AG08396 (cell line): Measurements from ENCODE around the gene IFNGR1.

ENCODE experiments used
- DNase-seq: peaks from one replicate; pipeline ENCODE4 v3.0.0; 2012; ENCODE audit warnings: low spot score, mixed read lengths

Gene IFNGR1

DNA sequence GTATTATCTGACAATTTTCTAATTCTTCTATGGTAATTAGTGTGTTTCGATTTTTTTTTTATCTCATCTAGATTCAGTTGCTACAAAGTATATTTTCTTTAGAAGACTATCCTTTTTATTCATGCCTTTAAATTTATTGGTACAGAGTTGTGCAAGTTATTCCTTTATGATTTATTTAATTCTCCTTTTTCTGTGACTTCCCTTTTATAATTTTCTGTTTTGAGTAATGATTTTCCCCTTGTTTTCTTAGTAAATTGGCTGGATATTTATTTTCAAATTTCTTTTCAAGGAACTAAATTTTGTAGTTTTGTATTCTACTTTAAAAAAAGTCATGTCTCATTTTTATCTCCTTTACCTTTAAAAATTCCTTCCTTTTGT is 43.3 kb downstream of the IFNGR1 start:
- DNase-seq = no peak

DNA sequence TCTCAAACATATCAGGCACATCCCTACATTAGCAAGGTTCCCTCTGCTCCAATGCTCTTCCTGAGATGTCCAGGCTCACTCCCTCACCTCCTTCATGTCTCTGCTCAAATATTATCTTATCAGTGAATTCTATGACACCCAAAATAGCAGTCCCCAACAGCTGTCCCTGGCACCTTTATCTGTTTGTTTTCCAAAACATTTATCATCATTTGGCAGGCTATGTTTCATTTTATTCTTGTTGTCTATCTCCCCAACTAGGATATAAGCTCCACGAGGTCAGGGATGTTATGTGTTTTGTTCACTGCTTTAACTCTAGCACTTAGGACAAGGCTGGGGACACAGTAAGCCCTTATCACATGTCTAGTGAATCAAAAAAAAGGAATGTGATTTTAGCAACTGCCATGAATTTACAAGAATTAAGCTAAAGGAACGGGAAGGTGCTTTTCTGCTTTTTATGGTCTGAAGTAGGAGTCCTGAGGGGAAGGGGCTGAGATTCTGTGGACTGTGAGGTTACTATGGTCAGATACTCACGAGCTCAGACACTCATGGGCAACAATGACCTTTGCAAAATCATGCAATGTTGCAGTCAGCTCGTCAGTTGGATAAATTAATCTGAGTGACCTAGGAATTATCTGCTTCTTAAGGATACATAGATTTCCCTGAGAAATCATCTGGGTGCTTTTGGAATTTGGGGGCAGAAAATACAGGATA is 43.9 kb downstream of the IFNGR1 start:
- DNase-seq = no peak

DNA sequence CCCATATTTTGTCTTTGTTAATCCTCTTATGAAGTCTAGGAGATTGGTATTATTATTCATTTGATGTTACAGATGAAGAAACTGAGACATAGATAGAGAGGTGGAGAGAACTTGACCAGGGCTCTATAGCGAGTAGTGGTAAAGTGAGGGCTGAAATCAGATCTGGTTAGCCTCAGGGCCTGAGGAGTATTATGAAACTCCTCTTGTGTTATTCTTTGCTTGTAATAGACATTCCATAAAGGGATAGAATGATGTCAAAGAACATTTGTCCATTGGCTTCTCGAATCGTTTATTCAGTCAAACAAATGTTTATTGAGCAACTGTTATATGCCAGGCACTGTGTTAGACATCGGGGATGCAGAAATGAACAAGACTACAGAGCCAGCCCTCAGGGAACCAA is 45.7 kb downstream of the IFNGR1 start, which contains the start of gene IL22RA2:
IL22RA2 (minus strand) TSS at position 144 of the 400 bp plus-strand sequence. CDS start 11,895 bp downstream, outside the sequence.
- no peak for DNase-seq

DNA sequence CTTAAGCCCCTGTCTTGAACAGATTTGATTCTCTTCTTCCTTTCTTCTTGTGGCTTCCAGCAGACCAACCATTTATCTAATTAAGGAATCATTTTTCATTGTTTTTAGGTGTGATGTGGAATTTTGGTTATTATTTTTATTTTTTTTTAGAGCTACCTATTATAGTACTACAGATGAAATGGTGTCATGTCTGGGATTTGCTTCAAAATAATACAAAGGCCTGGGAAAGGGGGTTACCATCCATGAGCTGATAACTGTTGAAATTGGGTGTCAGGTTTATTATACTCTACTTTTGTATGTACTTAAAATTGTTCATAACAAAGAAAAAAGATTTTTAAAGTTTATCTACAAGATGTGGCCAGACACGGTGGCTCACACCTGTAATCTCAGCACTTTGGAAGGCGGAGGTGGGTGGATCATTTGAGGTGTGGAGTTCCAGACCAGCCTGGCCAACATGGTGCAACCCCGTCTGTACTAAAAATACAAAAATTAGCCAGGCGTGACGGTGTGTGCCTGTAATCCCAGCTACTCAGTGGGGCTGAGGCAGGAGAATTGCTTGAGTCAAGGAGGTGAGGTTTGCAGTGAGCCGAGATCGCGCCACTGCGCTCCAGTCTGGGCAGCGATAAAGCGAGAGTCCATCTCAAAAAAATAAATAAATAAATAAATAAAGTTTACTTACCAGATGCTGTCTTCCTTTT is 46.3 kb downstream of the IFNGR1 start:
- DNase-seq = no peak

DNA sequence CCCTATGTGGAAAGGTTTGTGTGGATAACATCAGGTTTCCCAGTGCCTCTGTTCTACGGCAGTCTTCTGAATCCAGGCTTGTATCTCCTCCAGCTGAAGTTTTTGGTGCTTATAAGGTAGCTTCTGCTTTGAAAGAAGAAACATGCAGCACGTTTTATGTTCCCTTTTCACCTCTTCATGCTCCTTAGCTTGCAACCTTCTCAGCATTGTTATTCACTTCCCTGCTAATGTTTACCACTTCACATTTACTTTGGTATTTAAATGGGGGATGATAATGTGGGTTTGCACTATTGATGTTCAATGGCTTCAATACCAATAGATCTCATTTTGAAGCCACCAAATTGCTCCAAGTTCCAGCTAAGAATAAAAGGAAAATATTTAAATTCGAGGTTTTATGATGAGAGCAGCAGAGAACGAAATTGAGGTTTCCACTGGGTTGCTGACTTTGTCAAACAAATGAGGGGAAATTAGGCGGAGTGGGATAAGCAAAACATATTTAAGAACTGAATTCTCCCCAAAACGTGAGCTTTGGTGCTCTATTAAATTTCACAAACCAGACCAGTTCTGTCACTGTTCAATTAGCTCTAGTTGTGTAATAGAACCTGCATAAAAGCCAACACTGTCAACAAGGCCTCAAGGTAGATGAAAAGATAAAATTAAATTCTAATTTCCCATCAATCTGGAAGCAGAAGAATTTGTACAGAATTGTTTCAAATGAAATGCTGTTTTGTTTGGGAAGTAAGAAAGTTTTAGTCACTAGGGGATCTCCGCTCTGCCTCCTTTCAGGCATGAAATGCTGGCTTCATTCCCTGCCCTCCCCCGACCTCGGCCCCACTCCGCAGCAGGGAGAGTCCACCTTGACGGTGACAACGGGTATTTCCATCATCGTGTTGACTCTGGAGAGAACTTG is 47.1 kb downstream of the IFNGR1 start:
- DNase-seq = no peak

DNA sequence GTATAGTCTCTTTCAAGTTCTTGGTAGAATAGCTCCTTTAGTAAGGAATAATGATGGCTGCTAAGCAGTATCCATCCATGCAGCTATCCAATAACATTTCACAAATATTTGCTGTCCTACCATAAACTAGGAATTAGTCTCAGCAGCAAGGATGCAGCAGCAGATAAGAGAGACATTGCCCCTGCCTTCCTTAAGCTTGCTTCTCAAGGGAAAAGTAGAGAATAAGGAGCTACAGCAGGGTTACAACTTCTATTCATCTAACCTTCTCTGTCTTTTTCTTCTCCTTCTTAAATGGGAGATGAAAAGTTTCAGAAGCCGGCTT is 48.2 kb downstream of the IFNGR1 start:
- no peak for DNase-seq

DNA sequence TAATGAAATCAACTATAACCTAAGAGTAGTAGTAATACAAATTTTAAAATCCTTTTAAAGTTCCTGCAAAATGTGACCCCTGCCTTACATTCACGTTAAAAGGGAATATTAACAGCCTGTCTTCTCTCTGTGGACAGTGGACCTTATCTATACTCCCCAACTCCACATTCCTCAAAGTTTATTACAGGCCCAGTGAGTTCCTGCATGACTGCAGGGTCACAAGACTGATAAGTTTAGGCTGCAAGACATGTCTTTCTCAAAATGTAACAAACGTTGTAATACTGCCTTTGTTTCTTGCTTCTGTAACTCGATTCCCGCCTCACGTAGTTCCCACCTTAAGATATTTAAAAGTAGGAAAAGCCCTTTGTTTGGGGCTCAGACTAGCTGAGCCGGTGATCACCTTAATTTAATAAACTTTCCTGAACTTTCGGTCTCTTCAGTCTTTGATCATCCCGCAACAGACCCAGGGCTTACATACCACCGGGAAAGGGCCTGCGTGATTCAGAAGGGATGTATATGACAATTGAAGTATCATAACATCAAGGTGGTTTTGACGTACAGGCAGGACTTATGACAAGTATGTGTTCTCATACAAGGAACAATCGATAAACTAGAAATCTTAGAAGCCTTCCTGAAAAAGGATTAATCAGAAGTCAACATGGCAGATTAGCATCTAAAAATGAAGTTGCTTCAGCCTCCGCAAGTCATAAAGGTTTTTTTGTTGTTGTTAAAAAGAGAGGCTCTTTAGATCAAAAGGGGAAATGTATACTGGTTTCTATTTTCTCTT is 48.7 kb downstream of the IFNGR1 start:
- no peak for DNase-seq

DNA sequence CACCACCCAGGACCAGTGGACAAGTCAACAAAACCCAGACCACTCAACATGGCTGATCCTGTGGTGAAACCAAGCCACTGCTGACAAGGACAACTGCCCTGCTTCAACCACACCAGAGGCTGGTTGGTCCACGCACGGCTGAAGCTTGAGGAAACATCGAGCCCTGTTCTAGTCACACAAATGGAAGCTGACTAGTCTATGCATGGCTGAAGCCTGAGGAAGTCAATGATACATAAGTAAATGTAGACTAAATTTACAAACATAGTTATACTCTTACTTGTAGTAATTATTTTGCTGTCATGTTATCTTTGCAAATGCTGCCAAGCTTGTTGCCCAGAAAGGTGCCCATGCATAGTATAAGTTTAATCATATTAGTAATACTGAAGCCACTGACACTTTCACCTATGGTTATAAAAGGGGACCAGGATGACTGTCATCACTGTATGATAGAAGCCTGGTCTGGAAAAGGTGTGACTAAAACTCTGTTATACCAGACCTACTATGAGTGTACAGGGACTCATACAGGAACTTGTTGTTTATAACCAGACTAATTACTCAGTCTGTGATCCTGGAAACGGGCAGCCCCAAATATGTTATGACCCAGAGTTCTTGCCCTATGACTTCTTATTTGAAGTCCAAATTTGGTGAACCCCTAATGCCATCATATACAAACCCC is 51.3 kb downstream of the IFNGR1 start:
- DNase-seq = no peak

DNA sequence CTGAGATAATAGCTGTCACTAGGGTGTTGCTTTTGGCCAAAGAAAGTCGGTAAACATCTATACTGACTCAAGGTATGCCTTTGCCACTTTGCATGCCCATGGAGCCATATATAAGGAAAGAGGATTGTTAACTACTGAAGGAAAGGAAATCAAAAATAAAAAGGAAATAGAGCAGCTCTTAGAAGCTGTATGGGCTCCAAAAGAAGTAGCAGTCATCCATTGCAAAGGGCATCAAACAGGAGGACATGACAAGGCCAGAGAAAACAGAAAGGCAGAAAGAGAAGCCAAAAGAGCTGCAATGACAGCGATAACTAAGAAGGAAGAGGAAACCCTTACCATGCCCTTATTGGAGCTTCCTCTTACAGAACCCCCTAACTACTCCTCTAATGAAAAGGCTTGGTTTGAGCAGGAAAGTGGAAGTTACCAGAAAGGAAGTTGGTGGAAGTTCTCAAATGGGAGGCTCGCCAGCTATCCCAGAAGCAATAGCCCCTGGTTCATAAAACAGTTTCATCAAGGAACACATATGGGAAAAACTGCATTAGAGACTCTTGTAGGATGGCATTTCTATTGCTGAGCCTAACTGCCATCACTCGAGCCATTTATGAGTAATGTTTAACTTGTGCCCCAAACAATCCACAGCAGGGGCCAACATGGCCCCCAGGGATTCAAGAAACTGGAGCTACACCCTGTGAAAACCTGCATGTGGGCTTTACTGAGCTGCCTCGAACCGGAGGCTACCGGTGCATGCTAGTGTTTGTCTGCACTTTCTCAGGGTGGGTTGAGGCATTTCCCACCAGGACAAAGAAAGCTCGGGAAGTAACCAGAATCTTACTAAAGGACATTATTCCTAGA is 52.7 kb downstream of the IFNGR1 start:
- DNase-seq = no peak

DNA sequence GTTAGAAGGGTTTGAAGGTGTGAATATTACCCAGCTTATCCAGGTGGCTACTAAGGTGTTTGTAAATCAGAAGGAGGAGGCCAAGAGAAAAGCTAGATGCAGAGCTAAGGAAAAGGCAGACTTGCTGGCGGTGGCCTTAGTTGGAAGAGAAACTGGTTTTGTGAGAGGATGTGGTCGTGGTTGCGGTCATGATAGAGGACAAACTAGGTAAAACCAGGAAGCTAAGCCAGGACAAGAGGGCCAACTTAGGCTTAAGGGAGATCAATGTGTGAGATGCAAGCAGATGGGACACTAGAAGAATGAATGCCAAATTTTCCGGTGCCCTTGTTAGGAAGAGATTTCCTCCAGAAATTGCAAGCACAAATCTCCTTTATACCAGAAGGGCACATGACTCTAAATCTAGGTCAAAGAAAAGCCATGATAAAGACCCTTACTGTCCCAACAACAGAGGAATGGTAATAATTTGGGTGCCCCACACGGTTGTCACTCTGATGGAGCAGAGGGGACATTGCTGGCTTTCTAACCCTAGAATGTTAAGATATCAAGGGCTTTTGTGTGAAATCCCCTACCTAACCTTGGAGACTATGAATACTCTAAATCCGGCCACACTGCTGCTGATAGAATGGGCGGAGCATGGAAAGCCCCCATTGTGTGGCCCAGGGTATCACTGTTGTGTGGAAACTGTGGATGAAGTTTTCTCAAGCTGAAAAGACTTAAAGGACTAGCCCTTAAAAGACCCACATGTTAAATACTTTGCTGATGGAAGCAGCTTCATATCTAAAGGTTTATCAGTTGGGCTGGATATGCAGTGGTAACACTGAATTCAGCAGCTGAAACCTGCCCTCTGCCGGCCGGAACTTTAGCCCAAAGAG is 53.6 kb downstream of the IFNGR1 start:
- DNase-seq = no peak

DNA sequence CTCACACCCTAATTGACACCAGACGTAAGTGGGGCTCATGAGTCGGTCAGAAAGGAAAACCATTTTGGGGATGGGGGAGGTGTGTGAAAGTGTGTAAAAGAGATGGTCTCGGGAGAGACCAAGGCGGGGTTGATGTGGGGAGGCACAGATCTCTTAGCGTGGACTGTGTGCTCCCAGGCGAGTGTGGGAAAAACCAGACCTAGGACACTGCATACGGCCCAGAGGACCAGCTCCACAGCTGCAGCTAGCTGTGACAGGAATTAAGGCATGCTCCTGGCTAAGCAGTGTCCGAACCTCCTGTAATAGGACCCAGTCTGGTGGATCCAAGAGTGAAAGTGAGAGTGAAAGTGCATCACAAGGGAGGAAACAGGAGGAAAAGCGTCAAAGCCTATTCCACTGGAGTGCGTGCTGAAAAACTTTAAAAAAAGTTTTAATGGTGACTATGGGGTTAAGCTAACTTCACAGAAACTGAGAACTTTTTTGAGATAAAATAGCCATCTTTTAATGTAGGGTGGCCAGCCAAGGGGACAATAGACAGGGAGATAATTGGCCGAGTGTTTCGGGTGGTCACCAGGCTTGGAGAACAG is 55.4 kb downstream of the IFNGR1 start:
- no peak for DNase-seq

DNA sequence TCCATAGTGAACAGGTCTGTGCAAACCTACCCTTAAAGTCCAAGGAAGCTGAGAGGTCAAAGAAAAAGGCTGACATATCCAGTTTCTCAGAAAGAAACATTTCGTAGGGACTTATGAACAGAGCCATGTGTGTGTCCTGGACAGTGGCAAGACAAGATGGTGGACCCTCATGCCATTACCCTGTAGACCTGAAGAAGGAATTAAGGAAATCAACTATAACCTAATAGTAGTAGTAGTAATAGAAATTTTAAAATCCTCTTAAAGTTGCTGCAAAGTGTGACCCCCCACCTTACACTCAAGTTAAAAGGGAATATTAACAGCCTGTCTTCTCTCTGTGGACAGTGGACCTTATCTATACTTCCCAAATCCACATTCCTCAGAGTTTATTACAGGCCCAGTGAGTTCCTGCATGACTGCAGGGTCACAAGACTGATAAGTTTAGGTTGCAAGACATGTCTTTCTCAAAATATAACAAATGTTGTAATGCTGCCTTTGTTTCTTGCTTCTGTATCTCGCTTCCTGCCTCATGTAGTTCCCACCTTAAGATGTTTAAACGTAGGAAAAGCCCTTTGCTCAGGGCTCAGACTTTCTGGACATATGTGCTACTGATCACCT is 56.4 kb downstream of the IFNGR1 start:
- no peak for DNase-seq

DNA sequence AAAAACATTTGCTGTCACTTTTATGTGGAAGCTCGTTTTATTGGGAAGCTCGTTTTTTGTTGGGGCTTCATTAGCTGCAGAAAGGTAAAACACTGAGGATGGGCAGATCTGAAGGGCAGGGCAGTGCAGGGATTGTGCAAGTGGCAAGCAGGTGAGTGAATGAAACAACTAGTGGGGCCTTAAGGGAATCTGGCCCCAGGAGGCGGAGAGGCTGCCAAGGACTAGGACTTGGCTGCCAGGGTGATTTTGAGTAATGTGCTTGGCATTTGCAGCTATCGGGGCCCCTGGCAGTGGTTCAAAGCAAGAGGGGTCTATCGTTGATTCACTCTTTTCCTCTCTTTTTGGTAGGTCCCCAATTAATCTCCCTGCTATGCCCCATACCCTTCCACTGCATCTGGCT is 57.2 kb downstream of the IFNGR1 start:
- DNase-seq = no peak

DNA sequence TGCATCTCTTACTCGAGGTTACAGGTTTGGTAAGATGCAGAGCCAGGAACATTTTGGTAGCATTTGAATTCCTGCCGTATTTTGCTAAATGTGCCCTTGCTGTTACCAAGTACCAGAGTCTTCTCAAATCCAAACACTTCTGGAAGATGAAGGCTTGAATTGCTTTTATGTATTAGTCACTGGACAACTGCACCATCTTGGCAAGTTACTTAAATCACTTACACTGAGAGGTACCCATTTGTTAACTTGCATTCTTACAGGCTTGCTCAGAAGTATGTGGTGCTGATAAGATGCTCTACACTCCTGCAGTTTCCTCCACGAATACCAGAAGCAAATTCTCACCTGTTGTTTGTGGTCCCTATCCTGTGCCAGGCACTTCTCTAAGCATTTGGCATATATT is 58.4 kb downstream of the IFNGR1 start:
- peak; percentile 12 for DNase-seq

DNA sequence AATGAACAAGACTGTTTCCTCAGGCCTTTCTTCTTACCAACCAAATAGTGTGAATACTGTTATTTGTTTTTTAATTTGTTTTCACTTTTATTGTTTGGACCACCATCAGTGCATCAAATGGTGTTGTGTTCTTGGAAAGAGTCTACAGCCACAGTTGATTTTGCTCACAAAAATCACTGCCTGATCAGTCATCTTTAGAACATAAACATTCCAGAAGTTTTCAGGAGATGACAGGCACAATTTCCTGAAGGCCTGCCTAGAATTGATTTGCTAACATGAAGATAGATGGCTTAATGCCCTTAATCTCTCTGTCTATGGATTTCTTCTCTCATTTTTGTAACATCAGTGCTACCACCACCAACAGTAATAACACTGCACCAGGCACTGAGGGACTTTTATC is 59.3 kb downstream of the IFNGR1 start:
- DNase-seq = no peak

DNA sequence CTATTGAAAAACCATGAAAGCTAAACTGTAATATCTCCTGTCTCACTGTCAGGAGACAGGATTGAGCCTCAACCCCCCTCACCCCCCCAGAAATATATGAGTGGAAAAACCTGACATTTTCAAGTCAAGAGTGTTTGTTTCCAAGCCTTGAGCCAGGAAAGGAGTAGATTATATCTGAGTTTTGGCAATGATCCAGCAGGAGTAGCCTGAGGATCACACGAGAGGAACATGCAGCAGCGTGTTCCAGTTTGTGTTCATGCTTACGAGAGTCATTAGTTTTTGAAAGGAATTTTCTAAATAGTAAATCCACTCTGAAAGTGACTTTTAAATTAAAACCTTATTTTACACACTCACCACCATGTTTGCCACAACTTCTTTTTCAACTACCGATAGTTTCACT is 61.6 kb downstream of the IFNGR1 start:
- DNase-seq = no peak

DNA sequence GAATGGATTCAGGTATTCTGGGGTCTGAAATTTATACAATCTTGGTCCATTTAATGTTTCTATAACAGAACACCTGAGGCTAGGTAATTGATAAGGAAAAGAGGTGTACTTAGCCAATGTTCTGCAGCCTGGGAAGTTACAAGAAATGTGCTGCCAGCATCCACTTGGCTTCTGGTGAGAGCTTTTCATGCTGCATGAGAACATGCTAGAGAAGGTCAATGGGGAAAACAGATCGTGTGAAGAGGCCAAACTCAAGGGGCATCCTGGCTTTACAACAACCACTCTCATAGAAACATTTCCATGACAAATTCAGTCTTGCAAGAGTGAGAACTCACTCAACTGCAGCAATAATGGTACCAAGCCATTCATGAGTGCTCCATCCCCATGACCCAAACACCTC is 62.5 kb downstream of the IFNGR1 start:
- DNase-seq = no peak

DNA sequence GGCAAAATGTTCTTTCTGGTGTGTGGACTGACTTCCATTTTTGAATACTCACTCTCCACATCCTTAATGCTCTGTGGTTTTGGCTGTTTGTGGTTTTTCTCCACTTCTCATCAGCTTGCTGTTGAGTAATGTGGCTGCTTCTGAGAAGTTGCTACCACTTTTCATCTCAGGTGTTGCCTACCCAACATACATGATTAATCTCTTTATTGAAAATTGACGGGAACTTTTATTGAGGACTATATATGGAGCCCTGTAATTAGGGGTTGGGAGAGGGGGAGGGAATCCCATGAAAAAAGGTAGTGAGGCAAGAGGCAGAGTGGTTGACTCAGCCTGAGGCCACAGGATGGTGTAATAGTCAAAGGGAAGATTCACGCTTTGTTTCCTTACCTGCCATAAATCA is 63.4 kb downstream of the IFNGR1 start:
- no peak for DNase-seq

DNA sequence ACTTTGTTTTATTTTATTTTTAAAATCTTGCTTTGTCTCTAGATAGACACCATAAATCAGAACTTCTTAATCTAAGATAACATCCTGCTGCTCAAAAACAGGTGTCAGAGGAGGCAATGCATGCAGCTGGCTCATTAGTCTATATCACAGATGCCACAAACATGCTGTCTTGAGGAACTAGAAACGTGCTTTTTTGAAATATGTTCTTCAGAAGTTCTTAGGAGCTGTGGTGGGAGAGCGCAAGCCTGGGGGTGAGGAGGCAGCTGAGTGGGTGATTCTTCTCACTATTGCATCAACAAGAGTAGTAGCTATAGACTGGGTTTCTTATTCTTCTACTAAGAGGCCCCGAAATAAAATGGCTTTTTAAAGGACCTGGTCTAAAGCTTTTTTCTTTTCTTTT is 69.1 kb downstream of the IFNGR1 start:
- no peak for DNase-seq
